HEK293 (cell line): Measurements from ENCODE around the gene CSNK1A1.

Experiments used
- KLF10 ChIP-seq: fragments of 450-650 bp; IDR thresholded peaks from 2 replicates; pipeline ENCODE4 v1.5.1; 2018; ENCODE audit warnings: missing biosample characterization, mild to moderate bottlenecking, missing genetic modification characterization
- YY1 ChIP-seq: fragments of 450-650 bp; formaldehyde crosslinking; IDR thresholded peaks from 2 replicates; pipeline ENCODE4 v1.5.1; 2018; ENCODE audit warnings: missing biosample characterization, missing genetic modification characterization
- ZBTB20 ChIP-seq: fragments of 450-650 bp; formaldehyde crosslinking; IDR thresholded peaks from 2 replicates; pipeline ENCODE4 v1.5.1; 2016; ENCODE audit warnings: missing biosample characterization, missing genetic modification characterization
- ZFP37 ChIP-seq: fragments of 450-650 bp; formaldehyde crosslinking; IDR thresholded peaks from 2 replicates; pipeline ENCODE4 v1.5.1; 2016; ENCODE audit warnings: missing biosample characterization, missing genetic modification characterization
- ZNF639 ChIP-seq: fragments of 450-650 bp; formaldehyde crosslinking; IDR thresholded peaks from 2 replicates; pipeline ENCODE4 v1.5.1; 2016; ENCODE audit warnings: missing biosample characterization, missing genetic modification characterization
- ZNF707 ChIP-seq: fragments of 450-650 bp; formaldehyde crosslinking; IDR thresholded peaks from 2 replicates; pipeline ENCODE4 v1.5.1; 2016; ENCODE audit warnings: missing biosample characterization, missing genetic modification characterization
- ZNF792 ChIP-seq: fragments of 450-650 bp; formaldehyde crosslinking; IDR thresholded peaks from 2 replicates; pipeline ENCODE4 v1.5.1; 2016; ENCODE audit warnings: missing biosample characterization, missing genetic modification characterization
- TF ChIP-seq, protein P1 (sequence below): fragments of 450-650 bp; formaldehyde crosslinking; IDR thresholded peaks from 2 replicates; pipeline ENCODE4 v1.5.1; 2016; ENCODE audit warnings: missing biosample characterization, missing genetic modification characterization
- TF ChIP-seq, protein P2 (sequence below): fragments of 450-650 bp; formaldehyde crosslinking; IDR thresholded peaks from 2 replicates; pipeline ENCODE4 v1.5.1; 2017; ENCODE audit warnings: missing biosample characterization, missing genetic modification characterization
- TF ChIP-seq, protein P3 (sequence below): fragments of 450-650 bp; formaldehyde crosslinking; optimal IDR thresholded peaks from 2 replicates; pipeline ENCODE3; 2016; ENCODE audit warnings: missing biosample characterization, mild to moderate bottlenecking, missing genetic modification characterization
- TF ChIP-seq, protein P4 (sequence below): fragments of 450-650 bp; formaldehyde crosslinking; IDR thresholded peaks from 2 replicates; pipeline ENCODE4 v1.5.1; 2016; ENCODE audit warnings: missing biosample characterization, missing genetic modification characterization

- TF ChIP-seq ZNF639 (tag by site-specific recombination) (no peak), YY1 (tag by site-specific recombination) (no peak), ZBTB20 (no peak), ZNF792 (tag by site-specific recombination) (no peak), ZNF707 (tag by site-specific recombination) (no peak), KLF10 (tag by site-specific recombination) (no peak), ZFP37 (tag by site-specific recombination) (no peak)
- TF ChIP-seq, protein P1, sequence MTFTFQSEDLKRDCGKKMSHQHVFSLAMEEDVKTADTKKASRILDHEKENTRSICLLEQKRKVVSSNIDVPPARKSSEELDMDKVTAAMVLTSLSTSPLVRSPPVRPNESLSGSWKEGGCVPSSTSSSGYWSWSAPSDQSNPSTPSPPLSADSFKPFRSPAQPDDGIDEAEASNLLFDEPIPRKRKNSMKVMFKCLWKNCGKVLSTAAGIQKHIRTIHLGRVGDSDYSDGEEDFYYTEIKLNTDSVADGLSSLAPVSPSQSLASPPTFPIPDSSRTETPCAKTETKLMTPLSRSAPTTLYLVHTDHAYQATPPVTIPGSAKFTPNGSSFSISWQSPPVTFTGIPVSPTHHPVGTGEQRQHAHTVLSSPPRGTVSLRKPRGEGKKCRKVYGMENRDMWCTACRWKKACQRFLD (tag by site-specific recombination) = no peak
- TF ChIP-seq, protein P2, sequence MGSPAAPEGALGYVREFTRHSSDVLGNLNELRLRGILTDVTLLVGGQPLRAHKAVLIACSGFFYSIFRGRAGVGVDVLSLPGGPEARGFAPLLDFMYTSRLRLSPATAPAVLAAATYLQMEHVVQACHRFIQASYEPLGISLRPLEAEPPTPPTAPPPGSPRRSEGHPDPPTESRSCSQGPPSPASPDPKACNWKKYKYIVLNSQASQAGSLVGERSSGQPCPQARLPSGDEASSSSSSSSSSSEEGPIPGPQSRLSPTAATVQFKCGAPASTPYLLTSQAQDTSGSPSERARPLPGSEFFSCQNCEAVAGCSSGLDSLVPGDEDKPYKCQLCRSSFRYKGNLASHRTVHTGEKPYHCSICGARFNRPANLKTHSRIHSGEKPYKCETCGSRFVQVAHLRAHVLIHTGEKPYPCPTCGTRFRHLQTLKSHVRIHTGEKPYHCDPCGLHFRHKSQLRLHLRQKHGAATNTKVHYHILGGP (tag by site-specific recombination) = no peak
- TF ChIP-seq, protein P3, sequence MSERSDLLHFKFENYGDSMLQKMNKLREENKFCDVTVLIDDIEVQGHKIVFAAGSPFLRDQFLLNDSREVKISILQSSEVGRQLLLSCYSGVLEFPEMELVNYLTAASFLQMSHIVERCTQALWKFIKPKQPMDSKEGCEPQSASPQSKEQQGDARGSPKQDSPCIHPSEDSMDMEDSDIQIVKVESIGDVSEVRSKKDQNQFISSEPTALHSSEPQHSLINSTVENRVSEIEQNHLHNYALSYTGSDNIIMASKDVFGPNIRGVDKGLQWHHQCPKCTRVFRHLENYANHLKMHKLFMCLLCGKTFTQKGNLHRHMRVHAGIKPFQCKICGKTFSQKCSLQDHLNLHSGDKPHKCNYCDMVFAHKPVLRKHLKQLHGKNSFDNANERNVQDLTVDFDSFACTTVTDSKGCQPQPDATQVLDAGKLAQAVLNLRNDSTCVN (tag by site-specific recombination) = no peak
- TF ChIP-seq, protein P4, sequence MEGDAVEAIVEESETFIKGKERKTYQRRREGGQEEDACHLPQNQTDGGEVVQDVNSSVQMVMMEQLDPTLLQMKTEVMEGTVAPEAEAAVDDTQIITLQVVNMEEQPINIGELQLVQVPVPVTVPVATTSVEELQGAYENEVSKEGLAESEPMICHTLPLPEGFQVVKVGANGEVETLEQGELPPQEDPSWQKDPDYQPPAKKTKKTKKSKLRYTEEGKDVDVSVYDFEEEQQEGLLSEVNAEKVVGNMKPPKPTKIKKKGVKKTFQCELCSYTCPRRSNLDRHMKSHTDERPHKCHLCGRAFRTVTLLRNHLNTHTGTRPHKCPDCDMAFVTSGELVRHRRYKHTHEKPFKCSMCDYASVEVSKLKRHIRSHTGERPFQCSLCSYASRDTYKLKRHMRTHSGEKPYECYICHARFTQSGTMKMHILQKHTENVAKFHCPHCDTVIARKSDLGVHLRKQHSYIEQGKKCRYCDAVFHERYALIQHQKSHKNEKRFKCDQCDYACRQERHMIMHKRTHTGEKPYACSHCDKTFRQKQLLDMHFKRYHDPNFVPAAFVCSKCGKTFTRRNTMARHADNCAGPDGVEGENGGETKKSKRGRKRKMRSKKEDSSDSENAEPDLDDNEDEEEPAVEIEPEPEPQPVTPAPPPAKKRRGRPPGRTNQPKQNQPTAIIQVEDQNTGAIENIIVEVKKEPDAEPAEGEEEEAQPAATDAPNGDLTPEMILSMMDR (tag by site-specific recombination) = no peak
These were observed 64.3 kb downstream of the CSNK1A1 start for GRCh38 chr5:149486726-149487635.
